Natural killer cell (primary cell): Measurements from ENCODE around the gene VPS45. TPM values are rescaled to one million over a fixed set of nuclear protein-coding genes. Genes with fewer than 3 reads are reported as not detected.

Source experiments
- ATAC-seq, 3 donors: fragments of 150-1000 bp in 2 of 3; fragments of 200-7000 bp in 1 of 3; cut with Tn5 transposase; 1 replicate in 1 of 3; 2 replicates in 2 of 3; pipeline ENCODE4 v1.10.0; 2021; ENCODE audit warnings: mild to moderate bottlenecking in 2 of 3, moderate library complexity in 2 of 3
- DNase-seq, 2 donors: peaks; one replicate each; pipeline versions ENCODE4 v3.0.0 to v3.0.0-alpha.2; 2013 to 2021; ENCODE audit warnings: mixed read lengths in 1 of 2
- H3K27ac ChIP-seq: one replicate; pipeline ENCODE4 v1.5.1; 2013; ENCODE audit warnings: mild to moderate bottlenecking, low read length
- H3K27me3 ChIP-seq: one replicate; pipeline ENCODE4 v1.6.1; 2013; ENCODE audit warnings: low read length; ENCODE audit not compliant: control insufficient read depth, insufficient read depth
- H3K36me3 ChIP-seq: one replicate; pipeline ENCODE4 v1.6.1; 2013; ENCODE audit warnings: low read length; ENCODE audit not compliant: control insufficient read depth, insufficient read depth
- H3K4me1 ChIP-seq: one replicate; pipeline ENCODE4 v1.6.1; 2013; ENCODE audit warnings: low read length; ENCODE audit not compliant: control insufficient read depth, insufficient read depth
- H3K4me3 ChIP-seq: one replicate; pipeline ENCODE4 v1.5.1; 2013; ENCODE audit warnings: low read length
- H3K9me3 ChIP-seq: one replicate; pipeline ENCODE4 v1.6.1; 2013; ENCODE audit warnings: low read length; ENCODE audit not compliant: control insufficient read depth, insufficient read depth
- H3K27ac Mint-ChIP-seq, 2 donors: one replicate each; pipeline ENCODE4 v1.8.0; 2022; ENCODE audit warnings: mild to moderate bottlenecking in 2 of 2, mixed read lengths in 2 of 2, moderate library complexity in 1 of 2
- H3K27me3 Mint-ChIP-seq, 2 donors: one replicate each; pipeline ENCODE4 v1.8.0; 2022; ENCODE audit warnings: low read depth in 2 of 2, mixed read lengths in 2 of 2
- H3K36me3 Mint-ChIP-seq: one replicate; pipeline ENCODE4 v1.8.0; 2022; ENCODE audit warnings: mixed read lengths
- H3K4me1 Mint-ChIP-seq, 2 donors: one replicate each; pipeline ENCODE4 v1.8.0; 2022; ENCODE audit warnings: mixed read lengths in 2 of 2
- H3K4me3 Mint-ChIP-seq: one replicate; pipeline ENCODE4 v1.8.0; 2022; ENCODE audit warnings: mild to moderate bottlenecking, moderate library complexity, mixed read lengths
- H3K9me3 Mint-ChIP-seq, 2 donors: one replicate each; pipeline ENCODE4 v1.8.0; 2022; ENCODE audit warnings: mixed read lengths in 2 of 2
- CTCF ChIP-seq: fragments of 200-600 bp; IDR thresholded peaks from one replicate; pipeline ENCODE4 v1.8.0; 2022; ENCODE audit warnings: antibody characterized with exemption
- WGBS: methylation state at CpG from one replicate; pipeline ENCODE4 v1.1.7; 2013; ENCODE audit warnings: missing lambda C conversion rate; ENCODE audit not compliant: insufficient coverage; 5-methylcytosine and 5-hydroxymethylcytosine counted together
- intact Hi-C: fragments of 100-400 bp; cut with micrococcal nuclease; formaldehyde crosslinking; loops from one replicate; pipeline ENCODE4 v1.14.2; 2022
- total RNA-seq, 4 donors: library from RNA; stranded (reverse); fragments of 120-200 nt in 1 of 4; gene quantifications; one replicate each; pipeline versions ENCODE4 v1.2.3 to v1.2.4, GENCODE V29; 2013 to 2022

VPS45 gene
- total RNA-seq, 3 donors from 2014 or later (not counting 1 experiment from before 2014, with no cell fraction given): 28.8 to 41.1 (median 33.0) TPM

- no peak for TF ChIP-seq CTCF
- H3K9me3 Mint-ChIP-seq: no peaks in the 10 kb centered on the region
- 80% methylated on average over 1 of the region's 1 CpG for WGBS
Observed at GRCh38 chr1:150121236-150121862, 53.8 kb downstream of the VPS45 start.

GRCh38 chr1:150126811-150127210 lies 59.2 kb downstream of the VPS45 start:
- intact Hi-C loops: no loop called here
- TF ChIP-seq CTCF: no peak
- no peaks in the 10 kb centered on the region for H3K4me1 ChIP-seq
- Mint-ChIP-seq H3K36me3 (no peaks in the 10 kb centered on the region), H3K4me1 (no peaks in the 10 kb centered on the region), H3K4me3 (no peak overlapping the region), H3K27ac (no peak overlapping the region), H3K27me3 (no peaks in the 10 kb centered on the region), H3K9me3 (no peaks in the 10 kb centered on the region)
- no peaks in the 10 kb centered on the region for H3K36me3 ChIP-seq
- no peak overlapping the region for H3K4me3 ChIP-seq
- no CpG with 5 or more reads among the region's 2 CpGs for WGBS
- H3K27me3 ChIP-seq: no peaks in the 10 kb centered on the region
- no peaks in the 10 kb centered on the region for H3K9me3 ChIP-seq
- H3K27ac ChIP-seq: no peak overlapping the region
- ATAC-seq (no peak), DNase-seq (no peak)

More at GRCh38 chr1:150121236-150121862, 53.8 kb downstream of the VPS45 start:
- no peak overlapping the region for H3K4me3 ChIP-seq
- Mint-ChIP-seq H3K4me3 (no peak overlapping the region), H3K4me1 (no peaks in the 10 kb centered on the region), H3K27ac (no peak overlapping the region), H3K27me3 (no peaks in the 10 kb centered on the region), H3K36me3 (no peaks in the 10 kb centered on the region)
- intact Hi-C loops: no loop called here
- no peaks in the 10 kb centered on the region for H3K9me3 ChIP-seq
- DNase-seq: no peak
- no peaks in the 10 kb centered on the region for H3K27me3 ChIP-seq
- no peak for ATAC-seq
- H3K36me3 ChIP-seq: no peaks in the 10 kb centered on the region
- no peaks in the 10 kb centered on the region for H3K4me1 ChIP-seq
- H3K27ac ChIP-seq: no peak overlapping the region

GRCh38 chr1:150127464-150127863 lies 59.9 kb downstream of the VPS45 start:
- Histone ChIP-seq H3K27ac (no peak overlapping the region), H3K36me3 (no peaks in the 10 kb centered on the region), H3K9me3 (no peaks in the 10 kb centered on the region), H3K4me3 (no peak overlapping the region), H3K27me3 (no peaks in the 10 kb centered on the region), H3K4me1 (no peaks in the 10 kb centered on the region)
- DNase-seq: no peak
- no peak for ATAC-seq
- H3K9me3 Mint-ChIP-seq: no peaks in the 10 kb centered on the region
- H3K27me3 Mint-ChIP-seq: no peaks in the 10 kb centered on the region
- no peak overlapping the region for H3K4me3 Mint-ChIP-seq
- intact Hi-C loops: no loop called here
- H3K4me1 Mint-ChIP-seq: no peaks in the 10 kb centered on the region
- H3K36me3 Mint-ChIP-seq: no peaks in the 10 kb centered on the region
- no peak for TF ChIP-seq CTCF
- H3K27ac Mint-ChIP-seq: no peak overlapping the region

GRCh38 chr1:150127868-150128267 lies 60.3 kb downstream of the VPS45 start:
- H3K9me3 ChIP-seq: no peaks in the 10 kb centered on the region
- Mint-ChIP-seq H3K27ac (no peak overlapping the region), H3K36me3 (no peaks in the 10 kb centered on the region), H3K27me3 (no peaks in the 10 kb centered on the region), H3K4me3 (no peak overlapping the region), H3K9me3 (no peaks in the 10 kb centered on the region), H3K4me1 (no peaks in the 10 kb centered on the region)
- H3K36me3 ChIP-seq: no peaks in the 10 kb centered on the region
- no peaks in the 10 kb centered on the region for H3K27me3 ChIP-seq
- H3K4me3 ChIP-seq: no peak overlapping the region
- 92% methylated on average over 7 of the region's 7 CpGs for WGBS
- TF ChIP-seq CTCF: no peak
- DNase-seq (no peak), ATAC-seq (no peak)
- H3K4me1 ChIP-seq: no peaks in the 10 kb centered on the region
- intact Hi-C loops: no loop called here
- H3K27ac ChIP-seq: no peak overlapping the region
